Lung (tissue), 12 donors: Measurements from ENCODE around the gene LLGL1. TPM values are rescaled to one million over a fixed set of nuclear protein-coding genes. Genes with fewer than 3 reads are reported as not detected.

Source experiments
- ATAC-seq: fragments of 200-7000 bp; cut with Tn5 transposase; one replicate; pipeline ENCODE4 v1.9.1; 2020; ENCODE audit warnings: moderate number of reproducible peaks; ENCODE audit not compliant: insufficient read depth, low FRiP score
- DNase-seq, 3 donors: peaks; one replicate each; pipeline ENCODE4 v3.0.0-alpha.2; 2013 to 2017
- H3K27ac ChIP-seq, 2 donors: one replicate each; pipeline ENCODE4 v1.5.1; 2013; ENCODE audit warnings: mild to moderate bottlenecking in 2 of 2, moderate library complexity in 2 of 2, control low read depth in 1 of 2, inconsistent platforms in 1 of 2, low read depth in 1 of 2, low read length in 1 of 2
- H3K27me3 ChIP-seq, 3 donors: one replicate each; pipeline ENCODE4 v1.5.1; 2013; ENCODE audit warnings: low read length in 2 of 3; ENCODE audit not compliant: control insufficient read depth in 3 of 3, insufficient read depth in 3 of 3
- H3K36me3 ChIP-seq, 4 donors: one replicate each; pipeline ENCODE4 v1.5.1; 2013; ENCODE audit warnings: low read length in 4 of 4, mild to moderate bottlenecking in 1 of 4, moderate library complexity in 1 of 4; ENCODE audit not compliant: control insufficient read depth in 4 of 4, insufficient read depth in 4 of 4
- H3K4me1 ChIP-seq, 5 donors: one replicate each; pipeline ENCODE4 v1.5.1; 2013; ENCODE audit warnings: low read length in 5 of 5, mild to moderate bottlenecking in 2 of 5, moderate library complexity in 1 of 5; ENCODE audit not compliant: control insufficient read depth in 5 of 5, insufficient read depth in 5 of 5
- H3K4me3 ChIP-seq: one replicate; pipeline ENCODE4 v1.5.1; 2013; ENCODE audit warnings: mild to moderate bottlenecking, control low read depth, moderate library complexity
- H3K9ac ChIP-seq, 2 donors: one replicate each; pipeline ENCODE4 v1.5.1; 2013; ENCODE audit warnings: low read length in 2 of 2, control low read depth in 1 of 2; ENCODE audit not compliant: insufficient read depth in 1 of 2
- H3K9me3 ChIP-seq, 4 donors: one replicate each; pipeline ENCODE4 v1.5.1; 2013; ENCODE audit warnings: low read length in 3 of 4, mild to moderate bottlenecking in 1 of 4, moderate library complexity in 1 of 4; ENCODE audit not compliant: control insufficient read depth in 4 of 4, insufficient read depth in 3 of 4
- WGBS, 2 donors: extraction: QIAGEN DNeasy Blood & Tissue Kit; methylation state at CpG; one replicate each; pipeline ENCODE4 v1.1.7; 2013; 5-methylcytosine and 5-hydroxymethylcytosine counted together
- polyA plus RNA-seq, 2 donors: library from polyadenylated mRNA; stranded (reverse); fragments of 200-250 nt; gene quantifications; one replicate each; pipeline ENCODE4 v1.2.1, GENCODE V29; 2013
- total RNA-seq, 2 donors: library from RNA; depleted of rRNA in 1 of 2; stranded (reverse); fragments of >200 nt in 1 of 2; gene quantifications; one replicate each; pipeline ENCODE4 v1.2.1, GENCODE V29; 2014 to 2021
- TF ChIP-seq, protein P1 (sequence below): IDR thresholded peaks from 2 replicates; pipeline ENCODE4 v1.5.1; 2012; ENCODE audit warnings: mild to moderate bottlenecking; ENCODE audit errors: control extremely low read depth, extremely low read depth
- donor health status: control.
- donor health status: control.
- donor health status: Bipolar disorder and iron deficiency.
- donor health status: healthy.
- donor health status: DM: yes; HTN: yes; CAD: no.

Gene LLGL1
- total and polyA plus RNA-seq, 4 donors: 7.1 to 21.8 (median 12.1) TPM

DNA sequence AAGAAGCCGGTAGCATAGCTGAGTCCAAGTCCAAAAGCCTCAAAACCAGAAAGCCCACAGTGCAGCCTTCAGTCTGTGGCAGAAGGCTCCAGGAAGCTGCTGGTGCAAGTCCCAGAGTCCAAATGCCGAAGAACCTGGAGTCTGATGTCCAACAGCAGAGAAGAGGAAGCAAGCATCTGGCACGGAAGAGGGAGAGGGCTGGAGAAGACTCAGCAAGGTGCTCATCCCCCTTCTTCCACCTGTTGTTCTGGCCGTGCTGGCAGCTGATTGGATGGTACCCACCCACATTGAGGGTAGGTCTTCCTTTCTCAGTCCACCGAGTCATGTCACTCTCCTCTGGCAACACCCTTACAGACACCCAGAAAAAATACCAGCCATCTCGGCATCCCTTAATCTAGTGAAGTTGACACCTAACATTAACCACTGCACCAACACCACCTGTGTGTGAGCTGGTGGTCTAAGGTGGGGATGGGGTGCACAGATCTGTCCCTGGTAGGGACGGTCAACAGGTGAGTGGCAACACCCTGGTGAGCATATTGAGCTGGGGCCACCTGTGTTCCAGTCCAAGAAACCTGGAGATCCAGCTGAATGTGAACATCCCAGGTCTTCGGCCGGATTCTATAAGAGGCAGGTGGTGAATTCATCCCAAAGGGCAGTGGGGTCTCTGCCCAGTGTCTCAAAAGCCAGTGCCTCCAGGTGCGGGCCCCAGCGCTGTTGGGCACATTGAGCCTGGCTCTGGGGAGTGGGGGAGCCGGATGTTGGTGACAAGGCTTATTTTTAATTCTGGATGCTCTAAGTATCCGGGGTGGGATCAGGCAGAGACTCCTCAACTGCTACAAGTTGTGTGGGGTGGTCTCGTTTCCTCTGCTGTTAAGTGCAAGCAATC is 44.9 kb downstream of the LLGL1 start:
- DNase-seq (no peak), ATAC-seq (no peak)
- TF ChIP-seq, protein P1, sequence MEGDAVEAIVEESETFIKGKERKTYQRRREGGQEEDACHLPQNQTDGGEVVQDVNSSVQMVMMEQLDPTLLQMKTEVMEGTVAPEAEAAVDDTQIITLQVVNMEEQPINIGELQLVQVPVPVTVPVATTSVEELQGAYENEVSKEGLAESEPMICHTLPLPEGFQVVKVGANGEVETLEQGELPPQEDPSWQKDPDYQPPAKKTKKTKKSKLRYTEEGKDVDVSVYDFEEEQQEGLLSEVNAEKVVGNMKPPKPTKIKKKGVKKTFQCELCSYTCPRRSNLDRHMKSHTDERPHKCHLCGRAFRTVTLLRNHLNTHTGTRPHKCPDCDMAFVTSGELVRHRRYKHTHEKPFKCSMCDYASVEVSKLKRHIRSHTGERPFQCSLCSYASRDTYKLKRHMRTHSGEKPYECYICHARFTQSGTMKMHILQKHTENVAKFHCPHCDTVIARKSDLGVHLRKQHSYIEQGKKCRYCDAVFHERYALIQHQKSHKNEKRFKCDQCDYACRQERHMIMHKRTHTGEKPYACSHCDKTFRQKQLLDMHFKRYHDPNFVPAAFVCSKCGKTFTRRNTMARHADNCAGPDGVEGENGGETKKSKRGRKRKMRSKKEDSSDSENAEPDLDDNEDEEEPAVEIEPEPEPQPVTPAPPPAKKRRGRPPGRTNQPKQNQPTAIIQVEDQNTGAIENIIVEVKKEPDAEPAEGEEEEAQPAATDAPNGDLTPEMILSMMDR: no peak
- 89 to 93% methylated on average over 14 of the region's 14 CpGs for WGBS, 2 donors
- peaks cover 5 to 19% (median 12%) of the 10 kb centered on the region in 4 donors for H3K36me3 ChIP-seq
- no peak overlapping the region for H3K9ac ChIP-seq
- no peaks in the 10 kb centered on the region for H3K27me3 ChIP-seq
- H3K4me3 ChIP-seq: no peak overlapping the region
- H3K27ac ChIP-seq: no peak overlapping the region
- H3K9me3 ChIP-seq: no peaks in the 10 kb centered on the region
- H3K4me1 ChIP-seq: peaks cover 0 to 2% (median 1%) of the 10 kb centered on the region in 5 donors

DNA sequence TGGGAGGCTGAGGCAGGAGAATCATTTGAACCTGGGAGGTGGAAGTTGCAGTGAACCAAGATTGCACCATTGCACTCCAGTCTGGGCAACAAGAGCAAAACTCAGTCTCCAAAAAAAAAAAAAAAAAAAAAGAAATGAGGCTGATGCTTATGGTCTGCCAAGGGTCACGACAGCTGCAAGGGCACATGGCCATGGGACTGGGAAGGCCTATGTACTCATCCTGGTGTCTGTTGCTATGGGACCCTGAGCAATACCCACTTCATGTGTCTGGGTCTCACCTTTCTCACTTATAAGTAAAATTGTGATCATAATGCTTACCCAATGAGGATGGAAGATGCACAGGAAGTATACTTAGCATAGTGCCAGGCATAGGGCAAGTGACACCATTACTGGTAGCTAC is 51.6 kb downstream of the LLGL1 start:
- Histone ChIP-seq H3K9ac (no peak overlapping the region), H3K27me3 (no peaks in the 10 kb centered on the region), H3K4me1 (peaks cover 0 to 5% (median 0%) of the 10 kb centered on the region in 5 donors), H3K4me3 (no peak overlapping the region), H3K36me3 (peaks cover 23 to 55% (median 39%) of the 10 kb centered on the region in 4 donors), H3K27ac (no peak overlapping the region), H3K9me3 (no peaks in the 10 kb centered on the region)
- DNase-seq: no peak
- WGBS, 2 donors: 87 to 100% methylated on average over 1 of the region's 1 CpG
- TF ChIP-seq, protein P1: no peak
- ATAC-seq: no peak

DNA sequence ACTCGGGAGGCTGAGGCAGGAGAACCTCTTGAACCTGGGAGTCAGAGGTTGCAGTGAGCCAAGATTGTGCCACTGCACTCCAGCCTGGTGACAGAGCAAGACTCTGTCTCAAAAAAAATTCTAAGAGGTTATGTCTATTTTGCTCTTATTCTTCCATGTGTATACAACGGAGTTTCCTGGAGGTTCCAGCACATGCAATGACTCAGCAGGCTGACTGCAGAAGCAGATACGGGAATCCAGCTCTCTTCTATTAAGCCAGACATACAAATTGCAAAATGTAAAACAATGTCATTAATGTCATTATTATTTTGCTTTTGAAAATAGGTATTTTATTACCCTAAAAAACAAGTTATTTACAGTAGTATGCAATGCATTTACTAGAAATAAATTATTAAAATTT is 53.4 kb downstream of the LLGL1 start:
- TF ChIP-seq, protein P1: no peak
- H3K27me3 ChIP-seq: no peaks in the 10 kb centered on the region
- ATAC-seq: no peak
- H3K4me1 ChIP-seq: peaks cover 0 to 5% (median 0%) of the 10 kb centered on the region in 5 donors
- H3K9me3 ChIP-seq: no peaks in the 10 kb centered on the region
- H3K36me3 ChIP-seq: peaks cover 27 to 61% (median 51%) of the 10 kb centered on the region in 4 donors
- no peak overlapping the region for H3K9ac ChIP-seq
- DNase-seq: no peak
- H3K27ac ChIP-seq: no peak overlapping the region
- H3K4me3 ChIP-seq: no peak overlapping the region
- 73 to 85% methylated on average over 3 of the region's 3 CpGs for WGBS, 2 donors
